NCI-H510A (cell line): ENCODE measurements around the gene MARCHF6.
"Not testable (repeated sequence)": the region's sequence is repeated elsewhere in the genome, so short reads cannot be mapped to it uniquely, and the experiment has no call there.

Source experiments
- DNase-seq: peaks from one replicate; lab custom pipeline; 2025; lab: John Stamatoyannopoulos, UW

MARCHF6 gene

DNA sequence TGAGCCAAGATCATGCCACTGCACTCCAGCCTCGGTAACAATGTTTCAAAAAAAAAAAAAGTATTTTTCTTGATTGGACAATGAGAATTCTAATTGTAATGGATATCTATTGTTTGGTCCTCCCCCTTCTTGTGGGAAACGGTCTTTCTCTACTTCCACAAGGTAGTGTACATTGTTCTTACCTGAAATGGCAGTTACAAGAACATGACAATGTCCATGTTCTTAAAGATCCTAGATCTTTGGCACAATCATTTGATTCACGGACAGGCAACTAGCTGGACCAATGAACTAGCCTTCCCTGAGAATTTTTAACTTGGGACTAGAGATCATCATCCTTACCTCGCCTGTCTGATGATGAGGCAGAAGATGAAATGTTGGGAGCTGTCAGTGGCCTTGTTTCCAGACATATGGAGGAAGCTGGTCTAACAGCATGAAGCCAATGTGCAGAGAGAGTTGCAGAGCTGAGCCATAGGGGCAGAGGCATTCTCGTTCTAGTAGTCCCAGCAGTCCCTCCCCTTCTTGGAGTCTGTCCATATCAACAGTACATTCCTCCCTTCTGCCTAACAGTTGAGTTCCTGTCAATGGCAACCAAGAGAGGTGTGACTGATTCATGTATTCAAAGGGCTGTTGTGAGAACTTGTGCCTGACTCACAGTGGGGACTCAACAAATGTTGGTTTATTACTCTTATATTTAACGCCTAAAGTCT is 2.1 kb upstream of the MARCHF6 start:
- peak; percentile 28 for DNase-seq

- DNase-seq: no peak
Measured at GRCh38 chr5:10351919-10352318, 1.6 kb upstream of the MARCHF6 start.

- no peak for DNase-seq
Measured at GRCh38 chr5:10352430-10353240, 860 bp upstream of the MARCHF6 start.

DNA sequence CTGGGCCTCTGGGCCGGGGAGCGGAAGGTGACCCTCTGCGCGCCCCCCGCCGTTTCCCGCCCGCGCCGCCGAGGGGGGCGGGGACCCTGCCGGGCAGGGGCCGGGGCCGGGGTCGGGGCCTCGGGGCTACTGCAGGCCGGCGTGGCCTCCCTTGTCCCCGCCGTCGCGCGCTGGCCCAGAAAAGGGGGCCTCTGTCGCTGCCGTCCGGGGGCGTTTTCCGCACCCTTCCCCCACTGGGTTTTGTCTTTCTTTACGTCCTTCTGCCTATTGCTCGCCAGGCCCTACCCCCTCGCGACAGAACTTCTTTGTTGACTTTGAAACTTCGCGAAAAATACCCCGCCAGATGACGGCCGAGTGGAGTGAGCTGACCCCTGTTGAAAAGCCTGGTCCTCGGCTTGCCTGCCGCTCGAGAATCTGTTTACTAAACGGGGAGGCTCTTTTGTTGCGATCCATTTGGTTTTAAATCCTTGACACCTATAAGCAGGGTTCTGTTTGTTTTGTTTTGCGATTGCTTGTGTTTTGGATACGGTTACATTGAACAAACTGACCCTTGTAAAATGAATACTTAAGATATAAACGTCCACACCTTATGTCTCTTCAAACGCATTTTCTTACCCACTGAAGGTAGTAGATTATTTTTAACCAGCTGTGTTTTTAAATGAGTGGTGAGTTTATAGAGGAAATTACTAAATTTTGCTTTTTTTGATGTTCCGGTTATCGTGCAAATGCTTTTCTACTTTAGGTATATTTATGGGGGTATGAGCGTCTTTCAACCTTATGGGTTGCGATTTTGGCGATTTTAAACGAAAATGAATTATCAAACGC is 765 bp downstream of the MARCHF6 start:
- DNase-seq: no peak

DNA sequence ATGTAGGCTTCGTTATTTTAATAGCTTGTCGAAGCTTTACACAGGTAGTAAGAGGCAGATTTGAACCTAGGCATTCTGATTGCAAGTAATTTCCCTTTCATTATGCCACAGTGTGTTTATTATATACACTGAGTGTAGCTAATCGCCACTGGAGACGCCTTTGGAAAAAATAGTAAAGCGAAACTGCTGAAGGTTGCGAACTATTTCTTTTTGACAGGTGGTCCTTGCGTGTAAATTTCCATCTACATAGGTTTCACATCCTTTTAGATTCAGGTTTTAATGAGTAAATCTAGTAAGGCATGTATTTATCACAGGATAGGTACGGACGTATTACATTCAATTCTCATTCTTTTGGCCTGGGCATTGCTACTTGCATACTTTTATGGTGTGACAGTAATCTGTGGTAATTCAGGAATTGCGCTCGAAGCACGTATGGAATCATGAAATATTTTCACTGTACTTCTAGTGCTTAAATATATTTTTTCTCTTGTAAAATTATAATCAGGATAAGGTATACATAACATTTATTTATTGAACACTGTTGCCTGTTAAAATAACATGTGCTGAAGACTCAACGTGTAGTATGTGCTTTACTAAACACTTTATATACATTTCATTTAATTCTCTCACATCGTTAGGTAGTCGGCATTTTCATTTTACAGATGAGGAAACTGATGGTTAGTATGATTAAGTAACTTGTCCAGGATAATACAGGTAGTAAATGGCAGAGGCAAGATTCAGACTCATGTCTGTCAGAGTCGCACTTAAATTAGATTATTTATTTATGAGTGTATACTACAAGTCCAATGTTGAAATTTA is 1.8 kb downstream of the MARCHF6 start:
- no peak for DNase-seq

DNA sequence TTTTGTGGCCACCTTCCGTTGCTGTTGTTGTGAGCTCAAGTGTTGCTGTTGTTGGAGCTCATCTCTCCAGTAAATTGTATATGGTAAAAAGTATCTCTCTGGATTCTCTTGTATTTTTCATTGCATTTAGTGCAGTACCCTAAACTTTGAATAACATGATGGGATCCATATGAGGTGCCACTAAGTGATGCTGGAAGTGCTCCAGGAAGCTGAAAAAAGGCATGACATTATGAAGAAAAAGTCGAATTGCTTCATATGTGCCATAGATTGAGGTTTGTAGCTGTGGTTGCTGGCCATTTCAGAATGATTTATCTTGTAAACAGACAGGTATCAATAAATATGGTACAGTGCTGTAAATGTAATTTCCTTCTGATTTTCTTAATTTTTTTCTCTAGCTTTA is 5.5 kb downstream of the MARCHF6 start:
- no peak for DNase-seq

DNA sequence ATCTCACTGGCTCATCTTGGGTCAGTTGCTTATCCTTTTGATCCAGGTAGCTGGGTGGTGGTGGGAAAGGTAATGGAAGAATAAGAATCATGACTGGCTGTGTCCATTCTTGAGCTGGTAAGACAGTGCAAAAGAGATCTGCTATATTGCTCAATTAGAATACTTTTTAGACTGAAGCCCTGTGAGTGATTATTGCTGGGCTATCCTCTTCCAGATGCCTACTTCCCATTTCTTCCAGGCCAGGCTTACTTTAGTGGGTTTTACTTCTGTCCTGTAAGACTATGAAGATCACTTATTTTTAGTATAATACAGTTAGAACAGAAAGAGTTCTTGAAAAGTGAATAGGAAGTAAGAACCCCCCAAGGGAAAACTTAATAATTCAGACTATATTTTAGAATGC is 7.2 kb downstream of the MARCHF6 start:
- DNase-seq: no peak

GRCh38 chr5:10363519-10364185 is 10.2 kb downstream of the MARCHF6 start:
- no peak for DNase-seq

GRCh38 chr5:10364186-10364689 is 10.7 kb downstream of the MARCHF6 start:
- DNase-seq: no peak

DNA sequence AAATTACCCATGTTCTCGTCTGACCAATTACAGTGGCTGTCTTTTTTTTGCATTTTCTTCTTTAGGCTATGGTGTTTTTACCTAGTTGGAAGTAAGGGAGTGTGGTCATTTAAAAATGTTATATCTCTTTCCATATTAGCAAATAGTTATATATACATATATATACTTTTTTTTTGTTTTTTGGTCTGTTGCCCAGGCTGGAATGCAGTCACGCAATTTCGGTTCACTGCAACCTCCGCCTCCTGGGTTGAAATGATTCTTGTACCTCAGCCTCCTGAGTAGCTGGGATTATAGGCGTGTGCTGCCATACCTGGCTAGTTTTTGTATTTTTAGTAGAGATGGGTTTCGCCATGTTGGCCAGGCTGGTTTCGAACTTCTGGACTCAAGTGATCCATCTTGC is 12.3 kb downstream of the MARCHF6 start:
- DNase-seq: no peak

GRCh38 chr5:10366310-10367272 is 13.1 kb downstream of the MARCHF6 start:
- no peak for DNase-seq

DNA sequence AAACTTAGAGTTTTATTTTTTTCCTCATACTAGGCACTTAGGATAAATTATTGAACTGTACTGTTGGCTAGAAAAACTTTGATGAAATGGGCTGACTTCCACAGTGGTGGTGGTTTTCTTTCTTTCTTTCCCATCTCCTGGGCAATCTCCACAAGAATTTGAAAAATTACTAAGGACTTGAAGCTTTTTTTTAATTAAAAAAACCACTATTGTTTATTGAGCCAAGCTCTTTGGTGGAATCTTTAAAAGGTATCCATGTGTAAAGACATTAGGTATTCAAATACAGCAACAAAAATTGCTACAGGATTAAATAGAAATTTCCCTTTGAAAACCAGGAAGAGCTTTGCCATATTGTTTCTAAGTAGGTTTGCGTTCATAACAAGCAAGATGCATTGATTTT is 14.1 kb downstream of the MARCHF6 start:
- no peak for DNase-seq

GRCh38 chr5:10370931-10371330 is 17.4 kb downstream of the MARCHF6 start:
- DNase-seq: no peak

GRCh38 chr5:10371369-10371768 is 17.9 kb downstream of the MARCHF6 start:
- DNase-seq: not testable (repeated sequence)

DNA sequence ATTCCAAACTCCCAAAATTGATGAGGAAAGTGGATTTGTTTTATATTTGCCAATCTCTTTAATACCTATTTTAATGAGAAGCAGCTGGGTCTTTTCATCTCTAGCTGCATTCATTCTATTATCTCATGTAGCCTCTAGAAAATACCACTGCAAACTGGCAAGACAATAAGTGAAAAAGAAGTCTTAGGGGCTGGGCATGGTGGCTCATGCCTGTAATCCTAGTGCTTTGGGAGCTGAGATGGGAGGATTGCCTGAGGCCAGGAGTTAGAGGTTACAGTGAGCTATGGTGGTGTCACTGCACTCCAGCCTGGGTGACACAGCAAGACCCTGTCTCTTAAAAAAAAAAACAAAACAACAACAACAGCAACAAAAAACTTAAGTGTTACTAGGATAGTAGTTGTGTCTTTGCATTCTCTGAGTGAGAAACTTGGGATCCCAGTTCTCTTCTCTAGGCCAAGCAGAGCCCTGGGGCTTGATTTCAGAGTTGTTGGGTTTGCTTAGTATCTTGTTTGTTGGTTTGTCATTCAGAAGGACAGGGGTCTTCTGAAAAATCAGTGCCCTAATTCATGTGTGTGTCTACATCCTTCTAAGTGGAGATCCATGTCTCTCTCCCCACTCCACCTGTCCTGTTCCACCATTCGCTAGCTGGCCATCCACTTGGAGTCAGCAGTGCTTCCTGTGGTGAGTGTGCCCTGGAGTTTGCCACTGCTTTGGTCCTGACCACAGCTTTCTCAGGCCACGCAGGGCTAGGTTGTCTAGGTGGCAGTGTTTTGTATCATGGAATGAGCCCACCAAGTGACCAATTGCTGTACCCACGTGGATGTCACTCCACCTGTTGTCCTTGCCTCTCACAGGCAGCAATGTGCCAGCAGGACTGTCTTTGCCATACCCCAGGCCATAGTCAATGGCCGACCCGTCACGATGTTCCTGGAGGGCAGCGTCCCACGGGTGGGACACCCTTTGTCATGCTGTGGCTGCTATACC is 19.5 kb downstream of the MARCHF6 start:
- DNase-seq: no peak

DNA sequence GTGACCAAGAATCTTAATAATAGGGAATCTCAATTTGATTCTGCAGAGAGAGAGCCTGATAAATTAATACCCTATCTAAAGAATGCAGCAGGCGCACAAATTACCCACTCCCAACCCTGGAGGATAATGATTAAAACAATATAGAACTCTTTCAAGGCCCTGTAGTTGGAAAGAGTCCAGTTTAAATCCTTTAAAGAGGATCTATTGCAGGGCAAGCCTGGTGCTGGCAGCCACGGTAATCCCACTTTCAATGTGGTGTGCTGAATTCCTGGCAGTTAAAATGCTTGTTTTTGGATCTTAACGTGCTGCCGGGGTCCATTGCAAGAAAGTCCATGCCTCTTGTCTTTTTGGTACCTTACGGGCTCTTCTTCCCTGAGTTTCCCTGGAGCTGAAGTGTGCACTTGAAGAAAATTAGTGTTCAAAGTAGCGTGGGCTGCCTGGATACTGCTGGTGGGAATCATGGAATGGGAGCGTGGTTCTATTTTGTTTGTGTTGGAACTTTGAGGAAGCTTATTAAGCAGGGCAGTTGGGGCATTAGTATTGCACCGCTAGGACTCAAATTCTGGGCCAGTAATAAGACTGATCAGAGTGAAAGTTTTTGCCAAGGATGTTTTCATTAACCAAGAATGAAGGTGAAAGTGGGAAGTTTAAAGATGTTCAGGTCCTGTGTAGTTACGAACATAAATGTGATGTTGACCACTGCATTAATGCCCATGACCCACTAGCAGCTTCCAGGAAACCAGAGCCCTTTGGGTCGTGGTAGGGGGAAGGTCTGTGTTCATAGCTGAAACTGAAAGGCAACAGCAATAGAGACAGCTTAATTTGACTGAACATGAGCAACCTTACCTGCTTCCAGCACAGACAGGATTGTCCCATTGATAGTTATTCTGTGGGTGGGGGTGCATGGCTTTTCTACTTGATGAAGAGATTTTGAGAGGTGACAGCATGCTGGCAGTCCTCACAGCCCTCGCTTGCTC is 20.8 kb downstream of the MARCHF6 start:
- no peak for DNase-seq

DNA sequence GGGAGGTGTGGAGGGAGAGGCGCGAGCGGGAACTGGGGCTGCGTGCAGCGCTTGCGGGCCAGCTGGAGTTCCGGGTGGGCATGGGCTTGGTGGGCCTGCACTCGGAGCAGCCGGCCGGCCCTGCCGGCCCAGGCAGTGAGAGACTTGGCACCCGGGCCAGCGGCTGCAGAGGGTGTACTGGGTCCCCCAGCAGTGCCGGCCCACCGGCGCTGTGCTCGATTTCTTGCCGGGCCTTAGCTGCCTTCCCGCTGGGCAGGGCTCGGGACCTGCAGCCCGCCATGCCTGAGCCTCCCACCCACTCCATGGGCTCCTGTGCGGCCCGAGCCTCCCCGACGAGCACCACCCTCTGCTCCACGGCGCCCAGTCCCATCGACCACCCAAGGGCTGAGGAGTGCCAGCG is 21.7 kb downstream of the MARCHF6 start:
- not testable (repeated sequence) for DNase-seq
